SK-N-MC (cell line): ENCODE data around the gene KCNH1.

Experiments
- DNase-seq: peaks from one replicate; pipeline ENCODE4 v3.0.0-alpha.2; 2011; ENCODE audit warnings: low read depth, low spot score
- H3K27ac ChIP-seq: fragments of 200-600 bp; sonication (generic); 2 replicates; pipeline ENCODE4 v1.5.1; 2016; ENCODE audit warnings: mixed run types
- H3K36me3 ChIP-seq: fragments of 200-600 bp; sonication (generic); 2 replicates; pipeline ENCODE4 v1.6.1; 2017; ENCODE audit warnings: antibody characterized with exemption, low read length, mixed read lengths; ENCODE audit not compliant: insufficient read depth
- H3K4me3 ChIP-seq: fragments of 200-600 bp; sonication (generic); 2 replicates; pipeline ENCODE4 v1.5.1; 2016
- H3K9ac ChIP-seq: fragments of 200-600 bp; sonication (generic); 2 replicates; pipeline ENCODE4 v1.8.0; 2017; ENCODE audit warnings: mixed run types, mixed read lengths; ENCODE audit not compliant: insufficient read length
- H3K9me3 ChIP-seq: fragments of 200-600 bp; sonication (generic); 2 replicates; pipeline ENCODE4 v1.6.1; 2017; ENCODE audit warnings: low read depth, mild to moderate bottlenecking, antibody characterized with exemption, low read length, moderate library complexity, mixed read lengths
- EZH2 ChIP-seq: fragments of 200-600 bp; sonication (generic); IDR thresholded peaks from one replicate; pipeline ENCODE4 v1.6.1; 2017; ENCODE audit warnings: antibody characterized with exemption
- FOXP2 ChIP-seq: optimal IDR thresholded peaks from 2 replicates; pipeline ENCODE3; 2011; ENCODE audit warnings: mild to moderate bottlenecking, moderate library complexity; ENCODE audit not compliant: insufficient read depth; ENCODE audit errors: extremely low read length, control extremely low read depth
- POLR2AphosphoS5 ChIP-seq: IDR thresholded peaks from 2 replicates; pipeline ENCODE4 v1.6.1; 2012; ENCODE audit warnings: mild to moderate bottlenecking, low read depth, low read length, borderline replicate concordance

The KCNH1 gene

GRCh38 chr1:210826686-210827085, 307.3 kb downstream of the KCNH1 start:
- H3K9ac ChIP-seq: no peak overlapping the region
- TF ChIP-seq POLR2AphosphoS5: no peak
- no peak for TF ChIP-seq FOXP2
- TF ChIP-seq EZH2: no peak
- no peak overlapping the region for H3K27ac ChIP-seq
- H3K36me3 ChIP-seq: no peaks in the 10 kb centered on the region
- no peak overlapping the region for H3K4me3 ChIP-seq
- H3K9me3 ChIP-seq: no peaks in the 10 kb centered on the region
- DNase-seq: no peak

- no peak overlapping the region for H3K9ac ChIP-seq
These were observed 311.0 kb downstream of the KCNH1 start for GRCh38 chr1:210822932-210823331.

GRCh38 chr1:210822241-210822640, 311.7 kb downstream of the KCNH1 start:
- no peak overlapping the region for H3K4me3 ChIP-seq
- DNase-seq: no peak
- no peaks in the 10 kb centered on the region for H3K36me3 ChIP-seq
- H3K9ac ChIP-seq: no peak overlapping the region
- H3K9me3 ChIP-seq: no peaks in the 10 kb centered on the region
- TF ChIP-seq POLR2AphosphoS5: no peak
- no peak for TF ChIP-seq EZH2
- no peak for TF ChIP-seq FOXP2
- no peak overlapping the region for H3K27ac ChIP-seq

More at GRCh38 chr1:210822932-210823331, 311.0 kb downstream of the KCNH1 start:
- Histone ChIP-seq H3K27ac (no peak overlapping the region), H3K4me3 (no peak overlapping the region), H3K9me3 (no peaks in the 10 kb centered on the region), H3K36me3 (no peaks in the 10 kb centered on the region)
- DNase-seq: no peak
- TF ChIP-seq EZH2: no peak
- no peak for TF ChIP-seq POLR2AphosphoS5
- TF ChIP-seq FOXP2: no peak

- no peak overlapping the region for H3K27ac ChIP-seq
- no peak for DNase-seq
- H3K36me3 ChIP-seq: no peaks in the 10 kb centered on the region
- H3K4me3 ChIP-seq: no peak overlapping the region
- TF ChIP-seq FOXP2 (no peak), POLR2AphosphoS5 (no peak), EZH2 (no peak)
- H3K9me3 ChIP-seq: no peaks in the 10 kb centered on the region
- no peak overlapping the region for H3K9ac ChIP-seq
These were observed 312.3 kb downstream of the KCNH1 start for GRCh38 chr1:210821615-210822014.

- TF ChIP-seq FOXP2 (no peak), EZH2 (no peak), POLR2AphosphoS5 (no peak)
- no peaks in the 10 kb centered on the region for H3K36me3 ChIP-seq
- no peak overlapping the region for H3K4me3 ChIP-seq
- H3K9me3 ChIP-seq: no peaks in the 10 kb centered on the region
- no peak for DNase-seq
- no peak overlapping the region for H3K27ac ChIP-seq
- H3K9ac ChIP-seq: no peak overlapping the region
These were observed 314.7 kb downstream of the KCNH1 start for GRCh38 chr1:210819266-210819665.

- Histone ChIP-seq H3K9ac (no peak overlapping the region), H3K27ac (no peak overlapping the region), H3K9me3 (no peaks in the 10 kb centered on the region), H3K4me3 (no peak overlapping the region), H3K36me3 (no peaks in the 10 kb centered on the region)
- TF ChIP-seq EZH2: no peak
- no peak for TF ChIP-seq POLR2AphosphoS5
- no peak for TF ChIP-seq FOXP2
- no peak for DNase-seq
These were observed 316.3 kb downstream of the KCNH1 start for GRCh38 chr1:210817385-210818275.

GRCh38 chr1:210815641-210816550, 318.1 kb downstream of the KCNH1 start:
- Histone ChIP-seq H3K4me3 (no peak overlapping the region), H3K36me3 (no peaks in the 10 kb centered on the region), H3K27ac (no peak overlapping the region), H3K9ac (no peak overlapping the region), H3K9me3 (no peaks in the 10 kb centered on the region)
- TF ChIP-seq EZH2: no peak
- no peak for TF ChIP-seq POLR2AphosphoS5
- no peak for TF ChIP-seq FOXP2
- no peak for DNase-seq
